GM18873 (cell line): ENCODE measurements around the gene ZMAT3.
A peak's percentile ranks its signal among the peaks of the same experiment; 100 is the strongest.
"Not testable (repeated sequence)": the region's sequence is repeated elsewhere in the genome, so short reads cannot be mapped to it uniquely, and the experiment has no call there.

Source experiments
- ATAC-seq: cut with Tn5 transposase; IDR thresholded peaks from one replicate; pipeline ENCODE4 v1.9.1; 2021; ENCODE audit warnings: mild to moderate bottlenecking, moderate library complexity, moderate number of reproducible peaks; ENCODE audit not compliant: unreplicated experiment, low FRiP score

The ZMAT3 gene

GRCh38 chr3:179069762-179070390, 1.7 kb downstream of the ZMAT3 start:
- ATAC-seq = no peak

GRCh38 chr3:179068779-179069530, 2.7 kb downstream of the ZMAT3 start:
- ATAC-seq = no peak

GRCh38 chr3:179067839-179068238, 3.8 kb downstream of the ZMAT3 start:
- ATAC-seq = no peak

- ATAC-seq = no peak
Observed at GRCh38 chr3:179067291-179067690, 4.3 kb downstream of the ZMAT3 start.

- no peak for ATAC-seq
Observed at GRCh38 chr3:179063945-179064560, 7.6 kb downstream of the ZMAT3 start.

- no peak for ATAC-seq
Observed at GRCh38 chr3:179056326-179056725, 15.3 kb downstream of the ZMAT3 start.

- not testable (repeated sequence) for ATAC-seq
Observed at GRCh38 chr3:179054565-179054964, 17.0 kb downstream of the ZMAT3 start.

- peak; percentile 78 for ATAC-seq
Observed at GRCh38 chr3:179046497-179047353, 24.9 kb downstream of the ZMAT3 start.

GRCh38 chr3:179045719-179046402, 25.7 kb downstream of the ZMAT3 start:
- peak; percentile 76 for ATAC-seq

GRCh38 chr3:179038899-179039251, 32.7 kb downstream of the ZMAT3 start:
- not testable (repeated sequence) for ATAC-seq

GRCh38 chr3:179038216-179038898, 33.3 kb downstream of the ZMAT3 start:
- ATAC-seq = no peak

- ATAC-seq = no peak
Observed at GRCh38 chr3:179037351-179037750, 34.3 kb downstream of the ZMAT3 start.

- no peak for ATAC-seq
Observed at GRCh38 chr3:179036626-179037300, 34.8 kb downstream of the ZMAT3 start.

- no peak for ATAC-seq
Observed at GRCh38 chr3:179036226-179036625, 35.4 kb downstream of the ZMAT3 start.

GRCh38 chr3:179035232-179035631, 36.4 kb downstream of the ZMAT3 start:
- no peak for ATAC-seq

- not testable (repeated sequence) for ATAC-seq
Observed at GRCh38 chr3:179033304-179033657, 38.3 kb downstream of the ZMAT3 start.

- not testable (repeated sequence) for ATAC-seq
Observed at GRCh38 chr3:179032454-179033303, 38.9 kb downstream of the ZMAT3 start.

- ATAC-seq = no peak
Observed at GRCh38 chr3:179029096-179029495, 42.5 kb downstream of the ZMAT3 start.
